Common myeloid progenitor, CD34-positive (primary cell): Measurements from ENCODE around the gene QPCT.

Experiments
- CTCF ChIA-PET: fragments of 350-600 bp; sonication (Branson Sonifier 250); formaldehyde crosslinking; loops from one replicate; lab custom pipeline; 2021; ENCODE audit warnings: antibody characterized with exemption; lab: Charles Lee
- POLR2A ChIA-PET: fragments of 350-600 bp; sonication (Branson Sonifier 250); formaldehyde crosslinking; loops from one replicate; lab custom pipeline; 2021; ENCODE audit warnings: antibody characterized with exemption; lab: Charles Lee
- DNase-seq, 3 donors: peaks; one replicate each; pipeline versions ENCODE4 v3.0.0 to v3.0.0-alpha.2; 2013
- H3K27ac ChIP-seq, 2 experiments: 1 replicate in 1 of 2; 2 replicates in 1 of 2; pipeline ENCODE4 v1.7.0; 2013; ENCODE audit warnings: inconsistent platforms in 2 of 2, low read length in 2 of 2, mild to moderate bottlenecking in 2 of 2, low read depth in 1 of 2, moderate library complexity in 1 of 2; ENCODE audit not compliant: severe bottlenecking in 2 of 2, insufficient read depth in 1 of 2, poor library complexity in 1 of 2
- H3K27me3 ChIP-seq, 5 experiments: replicated peaks in 2 of 5; 1 replicate in 3 of 5; 2 replicates in 2 of 5; pipeline versions ENCODE4 v1.6.1 to v1.7.0; 2013; ENCODE audit warnings: low read length in 4 of 5, mild to moderate bottlenecking in 2 of 5, moderate library complexity in 2 of 5, inconsistent platforms in 1 of 5; ENCODE audit not compliant: insufficient read depth in 5 of 5, control insufficient read depth in 4 of 5
- H3K36me3 ChIP-seq, 4 experiments: 1 replicate in 2 of 4; 2 replicates in 2 of 4; pipeline versions ENCODE4 v1.6.1 to v1.7.0; 2013; ENCODE audit warnings: low read length in 3 of 4, control low read depth in 1 of 4, mild to moderate bottlenecking in 1 of 4; ENCODE audit not compliant: control insufficient read depth in 4 of 4, insufficient read depth in 4 of 4
- H3K4me1 ChIP-seq, 4 experiments: 1 replicate in 3 of 4; 2 replicates in 1 of 4; pipeline versions ENCODE4 v1.6.1 to v1.7.1; 2013; ENCODE audit warnings: low read length in 3 of 4, mild to moderate bottlenecking in 3 of 4, control low read depth in 1 of 4, inconsistent platforms in 1 of 4, moderate library complexity in 1 of 4; ENCODE audit not compliant: control insufficient read depth in 4 of 4, insufficient read depth in 4 of 4; ENCODE audit errors: control extremely low read depth in 1 of 4
- H3K4me3 ChIP-seq, 7 experiments: 1 replicate in 4 of 7; 2 replicates in 3 of 7; pipeline versions ENCODE4 v1.5.1 to v1.7.0; 2013; ENCODE audit warnings: mild to moderate bottlenecking in 7 of 7, low read length in 6 of 7, moderate library complexity in 6 of 7, inconsistent platforms in 2 of 7, low read depth in 2 of 7, control low read depth in 1 of 7; ENCODE audit not compliant: insufficient read depth in 4 of 7, control insufficient read depth in 1 of 7; ENCODE audit errors: extremely low read depth in 1 of 7
- H3K9me3 ChIP-seq, 5 experiments: 1 replicate in 4 of 5; 2 replicates in 1 of 5; pipeline versions ENCODE4 v1.6.1 to v1.7.1; 2013; ENCODE audit warnings: low read length in 4 of 5, mild to moderate bottlenecking in 2 of 5, inconsistent platforms in 1 of 5, low read depth in 1 of 5, moderate library complexity in 1 of 5; ENCODE audit not compliant: control insufficient read depth in 4 of 5, insufficient read depth in 2 of 5; ENCODE audit errors: control extremely low read depth in 1 of 5
- WGBS: methylation state at CpG from one replicate; pipeline ENCODE4 v1.1.5; 2013; ENCODE audit not compliant: insufficient coverage; 5-methylcytosine and 5-hydroxymethylcytosine counted together

The QPCT gene

DNA sequence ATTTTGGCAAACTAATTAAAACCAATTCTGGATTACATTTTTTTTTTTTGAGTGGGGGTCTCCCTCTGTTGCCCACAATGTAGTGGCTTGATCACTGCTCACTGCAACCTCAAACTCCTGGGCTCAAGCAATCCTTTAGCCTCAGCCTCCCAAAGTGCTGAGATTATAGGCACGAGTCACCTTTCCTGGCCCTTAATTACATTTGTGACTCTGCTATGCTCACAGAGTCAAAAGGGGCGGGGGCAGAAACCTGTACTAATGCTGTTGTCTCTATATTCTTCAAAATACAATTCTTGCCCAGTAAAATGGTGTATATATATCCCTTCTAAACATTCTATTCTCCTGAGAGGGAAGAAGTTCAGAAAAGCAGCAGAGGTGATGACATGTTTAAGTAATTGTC, 43.0 kb upstream of the QPCT start:
- DNase-seq: peak in 2 of 3 donors; percentile 5 to 13
- no peaks in the 10 kb centered on the region for H3K27me3 ChIP-seq
- H3K9me3 ChIP-seq: peaks cover 0 to 10% (median 0%) of the 10 kb centered on the region in 5 experiments
- no peak overlapping the region for H3K27ac ChIP-seq
- H3K4me1 ChIP-seq: peaks cover 0 to under 1% (median 0%) of the 10 kb centered on the region in 4 experiments
- ChIA-PET CTCF (interaction anchor here (1.2 kb wide), 1 partner anchor 14 kb away, joined by 4 read pairs; no protein-coding TSS in a partner anchor), POLR2A (interaction anchor here (0.7 kb wide), 1 partner anchor 41 kb away, joined by 3 read pairs; no protein-coding TSS in a partner anchor)
- no CpG with 5 or more reads among the region's 2 CpGs for WGBS
- peaks cover 0 to 11% (median 2%) of the 10 kb centered on the region in 4 experiments for H3K36me3 ChIP-seq
- H3K4me3 ChIP-seq: no peak overlapping the region

DNA sequence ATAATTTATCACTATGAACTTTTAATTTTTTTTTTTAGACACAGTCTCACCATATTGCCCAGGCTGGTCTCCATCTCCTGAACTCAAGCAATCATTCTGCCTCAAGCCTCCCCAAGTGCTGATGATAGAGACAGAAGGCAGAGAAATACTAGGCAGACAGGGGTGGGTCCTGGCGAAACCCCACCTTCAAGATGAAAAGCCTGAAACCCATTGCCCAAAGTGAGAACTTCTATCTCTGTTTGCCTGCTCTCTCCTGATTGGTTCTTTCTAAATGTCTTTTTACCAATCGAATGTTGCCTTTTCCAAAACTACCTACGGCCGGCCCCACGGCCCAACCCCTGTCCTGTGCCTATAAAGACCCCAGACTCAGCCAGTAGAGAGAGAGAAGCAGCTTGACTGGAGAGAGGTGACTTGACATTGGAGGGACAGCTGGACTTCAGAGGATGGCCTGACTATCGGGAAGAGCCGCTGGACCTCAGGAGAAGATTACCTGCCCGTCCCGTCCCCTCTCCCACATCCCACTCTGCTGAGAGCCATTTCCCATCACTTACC, 41.7 kb upstream of the QPCT start:
- H3K4me3 ChIP-seq: no peak overlapping the region
- H3K27ac ChIP-seq: no peak overlapping the region
- H3K27me3 ChIP-seq: no peaks in the 10 kb centered on the region
- POLR2A ChIA-PET: interaction anchor here (0.7 kb wide), 1 partner anchor 28 kb away, joined by 3 read pairs; no protein-coding TSS in a partner anchor
- WGBS: 100% methylated on average over 7 of the region's 9 CpGs
- H3K4me1 ChIP-seq: peaks cover 0 to 2% (median 0%) of the 10 kb centered on the region in 4 experiments
- no peak for DNase-seq
- CTCF ChIA-PET: no interaction called here
- peaks cover 0 to 11% (median 2%) of the 10 kb centered on the region in 4 experiments for H3K36me3 ChIP-seq
- H3K9me3 ChIP-seq: peaks cover 0 to 10% (median 0%) of the 10 kb centered on the region in 5 experiments

DNA sequence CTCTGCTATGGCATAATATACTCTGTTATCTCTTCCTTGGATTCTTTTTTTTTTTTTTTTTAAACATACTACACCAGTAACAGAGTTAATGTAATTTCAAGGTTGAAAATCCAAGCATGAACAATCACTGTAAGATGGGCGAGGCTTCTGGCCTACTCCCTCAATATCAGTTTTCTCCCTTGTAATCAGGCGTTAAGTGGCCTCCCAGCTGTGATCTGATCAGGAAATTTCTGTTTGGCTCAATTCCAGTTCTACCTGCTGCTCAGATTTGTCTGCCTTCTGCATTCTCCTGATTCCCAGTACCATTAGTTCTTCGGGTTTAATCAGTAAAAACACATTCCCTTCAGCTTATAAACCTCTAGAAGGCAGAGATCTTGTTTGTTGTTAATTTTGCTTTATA, 38.4 kb upstream of the QPCT start:
- Histone ChIP-seq H3K27ac (no peak overlapping the region), H3K9me3 (peaks cover 0 to 10% (median 0%) of the 10 kb centered on the region in 5 experiments), H3K4me1 (peaks cover 0 to 2% (median 0%) of the 10 kb centered on the region in 4 experiments), H3K4me3 (no peak overlapping the region), H3K27me3 (no peaks in the 10 kb centered on the region), H3K36me3 (peaks cover 0 to 12% (median 2%) of the 10 kb centered on the region in 4 experiments)
- ChIA-PET POLR2A (interaction anchor here (0.6 to 0.7 kb wide), 2 partner anchors 315 to 346 kb away, joined by 3 read pairs; no protein-coding TSS in a partner anchor), CTCF (interaction anchor here (1.4 to 2.1 kb wide), 2 partner anchors 12 to 15 kb away, joined by 4 to 5 read pairs; no protein-coding TSS in a partner anchor)
- DNase-seq: peak in 2 of 3 donors; percentile 7 to 24
- WGBS: 20% methylated on average over 1 of the region's 3 CpGs

DNA sequence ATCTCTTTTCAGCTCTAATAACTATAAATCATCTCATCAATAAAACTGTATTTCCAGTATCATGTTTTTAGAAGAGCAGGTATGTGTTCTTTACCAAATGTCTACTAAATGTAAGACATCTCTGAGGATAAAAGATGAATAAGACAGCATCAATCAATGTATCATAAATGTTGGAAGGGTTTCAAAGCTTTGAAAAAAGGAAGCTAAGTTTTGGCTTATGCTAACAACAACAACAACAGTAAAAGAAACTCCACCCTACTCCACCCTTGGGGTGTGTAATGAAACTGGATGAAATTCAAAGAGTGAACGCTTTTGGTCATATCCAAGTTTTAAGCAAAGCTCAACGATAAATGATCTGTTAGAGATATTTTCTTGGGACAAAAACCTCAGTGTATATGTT, 36.9 kb upstream of the QPCT start:
- POLR2A ChIA-PET: no interaction called here
- peaks cover 0 to 2% (median 0%) of the 10 kb centered on the region in 4 experiments for H3K4me1 ChIP-seq
- no peak for DNase-seq
- H3K9me3 ChIP-seq: peaks cover 0 to 10% (median 0%) of the 10 kb centered on the region in 5 experiments
- H3K27me3 ChIP-seq: no peaks in the 10 kb centered on the region
- no peak overlapping the region for H3K27ac ChIP-seq
- H3K4me3 ChIP-seq: no peak overlapping the region
- peaks cover 0 to 12% (median 2%) of the 10 kb centered on the region in 4 experiments for H3K36me3 ChIP-seq
- CTCF ChIA-PET: interaction anchor here (0.6 to 2.2 kb wide), 5 partner anchors 9 to 23 kb away, joined by 3 to 6 read pairs (median 5); partner anchors contain the start of gene PRKD3
- WGBS: no CpG with 5 or more reads among the region's 2 CpGs

DNA sequence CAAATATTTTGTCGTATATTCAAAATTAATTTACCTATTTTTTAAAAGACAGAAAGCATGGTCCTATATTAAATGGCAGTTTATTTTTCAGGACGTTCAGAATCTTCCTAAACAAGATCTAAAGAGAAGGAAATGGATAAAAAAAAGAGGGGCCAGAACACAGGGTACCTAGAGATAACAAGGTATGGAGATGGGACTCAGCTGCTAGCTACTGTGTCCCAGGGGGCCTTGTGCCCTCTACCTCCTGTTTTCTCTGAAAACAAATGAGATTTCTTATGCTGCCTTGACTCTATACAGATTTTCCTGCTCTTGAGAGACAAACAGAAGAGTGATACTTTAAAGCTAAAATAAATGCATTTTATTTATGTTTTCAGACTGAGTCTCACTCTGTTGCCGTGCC, 29.1 kb upstream of the QPCT start:
- Histone ChIP-seq H3K36me3 (peaks cover 0 to 19% (median 3%) of the 10 kb centered on the region in 4 experiments), H3K4me3 (no peak overlapping the region), H3K27ac (no peak overlapping the region), H3K4me1 (peaks cover 0 to 4% (median under 1%) of the 10 kb centered on the region in 4 experiments), H3K9me3 (no peaks in the 10 kb centered on the region), H3K27me3 (no peaks in the 10 kb centered on the region)
- DNase-seq: no peak
- ChIA-PET CTCF (interaction anchor here (1.1 to 1.5 kb wide), 4 partner anchors 8 to 23 kb away, joined by 3 to 6 read pairs (median 4); no protein-coding TSS in a partner anchor), POLR2A (no interaction called here)
- WGBS: no CpG with 5 or more reads among the region's 3 CpGs

DNA sequence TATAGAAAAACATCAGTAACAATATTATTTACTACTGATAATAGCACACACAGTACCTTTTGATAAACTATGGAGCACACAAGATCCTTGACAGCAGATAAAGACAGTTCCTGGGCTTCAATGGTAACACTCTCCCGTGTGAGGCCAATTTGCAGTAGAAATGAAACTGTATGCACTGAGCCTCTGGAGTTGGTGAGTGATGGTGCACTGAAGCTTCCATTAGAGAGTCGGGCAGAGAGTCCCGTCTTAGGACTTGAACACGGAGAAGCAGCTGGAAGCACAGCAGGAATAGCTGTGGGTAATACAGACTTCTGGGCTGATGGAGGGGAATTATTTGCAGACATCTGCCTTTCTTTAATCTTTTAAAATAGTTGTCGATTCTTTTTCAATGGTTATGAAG, 28.2 kb upstream of the QPCT start:
- DNase-seq: no peak
- Histone ChIP-seq H3K27ac (no peak overlapping the region), H3K4me3 (no peak overlapping the region), H3K4me1 (peaks cover 0 to 7% (median 3%) of the 10 kb centered on the region in 4 experiments), H3K9me3 (no peaks in the 10 kb centered on the region), H3K36me3 (peaks cover 0 to 16% (median 3%) of the 10 kb centered on the region in 4 experiments), H3K27me3 (no peaks in the 10 kb centered on the region)
- 96% methylated on average over 4 of the region's 5 CpGs for WGBS
- CTCF ChIA-PET: interaction anchor here (0.6 to 1.5 kb wide), 3 partner anchors 9 to 18 kb away, joined by 3 to 6 read pairs (median 4); no protein-coding TSS in a partner anchor
- POLR2A ChIA-PET: no interaction called here

DNA sequence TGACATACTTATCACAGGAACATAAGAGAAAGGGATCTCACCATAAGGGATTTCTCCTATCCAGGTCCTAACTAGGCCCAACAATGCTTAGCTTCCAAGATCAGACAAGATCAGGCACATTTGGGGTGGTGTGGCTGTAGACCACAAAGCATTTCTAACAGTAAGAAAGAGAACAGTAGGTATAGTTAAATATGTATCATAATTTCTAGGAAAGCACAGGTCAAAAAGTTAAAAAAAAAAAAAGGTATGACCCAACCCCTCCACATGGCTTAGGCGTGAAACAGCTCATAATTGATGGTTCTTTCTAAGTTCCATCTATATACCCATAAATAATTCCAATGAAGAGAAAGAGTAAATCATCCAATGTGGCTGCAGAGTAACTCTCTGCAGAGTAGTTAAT, 26.7 kb upstream of the QPCT start:
- WGBS: no CpG with 5 or more reads among the region's 1 CpG
- ChIA-PET CTCF (interaction anchor here (0.8 to 1.5 kb wide), 5 partner anchors 11 to 578 kb away, joined by 3 to 5 read pairs (median 3); no protein-coding TSS in a partner anchor), POLR2A (no interaction called here)
- Histone ChIP-seq H3K36me3 (peaks cover 0 to 16% (median 3%) of the 10 kb centered on the region in 4 experiments), H3K4me3 (no peak overlapping the region), H3K27ac (no peak overlapping the region), H3K4me1 (peaks cover 8 to 21% (median 17%) of the 10 kb centered on the region in 4 experiments), H3K27me3 (no peaks in the 10 kb centered on the region), H3K9me3 (no peaks in the 10 kb centered on the region)
- no peak for DNase-seq
